Neuronal stem cell (in vitro differentiated cells): ENCODE data around the gene BMPER.

Experiments used
- DNase-seq: peaks from one replicate; pipeline ENCODE4 v3.0.0-alpha.2; 2013; ENCODE audit warnings: low spot score
- H2AFZ ChIP-seq: one replicate; pipeline ENCODE4 v1.6.1; 2013; ENCODE audit warnings: mild to moderate bottlenecking, low read length, inconsistent platforms
- H2AK5ac ChIP-seq: 2 replicates; pipeline ENCODE4 v1.6.1; 2013; ENCODE audit warnings: low read depth, mild to moderate bottlenecking, inconsistent platforms, low read length, moderate library complexity, mixed read lengths
- H2BK120ac ChIP-seq: 2 replicates; pipeline ENCODE4 v1.6.1; 2013; ENCODE audit warnings: low read depth, mild to moderate bottlenecking, inconsistent platforms, low read length, moderate library complexity, mixed read lengths
- H2BK12ac ChIP-seq: one replicate; pipeline ENCODE4 v1.6.1; 2013; ENCODE audit warnings: low read length, inconsistent platforms
- H2BK15ac ChIP-seq: 2 replicates; pipeline ENCODE4 v1.6.1; 2013; ENCODE audit warnings: mild to moderate bottlenecking, low read length, inconsistent platforms, mixed read lengths
- H2BK5ac ChIP-seq: one replicate; pipeline ENCODE4 v1.6.1; 2013; ENCODE audit warnings: inconsistent platforms, mild to moderate bottlenecking, low read length, moderate library complexity
- H3K14ac ChIP-seq: one replicate; pipeline ENCODE4 v1.6.1; 2013; ENCODE audit warnings: low read length, inconsistent platforms
- H3K18ac ChIP-seq: 2 replicates; pipeline ENCODE4 v1.6.1; 2013; ENCODE audit warnings: low read length, inconsistent platforms
- H3K23ac ChIP-seq: 2 replicates; pipeline ENCODE4 v1.6.1; 2013; ENCODE audit warnings: low read depth, mild to moderate bottlenecking, mixed read lengths, low read length, inconsistent platforms; ENCODE audit not compliant: poor library complexity
- H3K27ac ChIP-seq: replicated peaks from 3 replicates; pipeline ENCODE4 v1.5.1; 2013; ENCODE audit warnings: low read length, inconsistent platforms
- H3K27me3 ChIP-seq, 3 experiments: 2 replicates each; pipeline ENCODE4 v1.6.1; 2013; ENCODE audit warnings: low read length in 3 of 3, mild to moderate bottlenecking in 2 of 3, inconsistent platforms in 1 of 3, low read depth in 1 of 3, mixed read lengths in 1 of 3, moderate library complexity in 1 of 3; ENCODE audit not compliant: control insufficient read depth in 3 of 3, insufficient read depth in 3 of 3
- H3K36me3 ChIP-seq, 2 donors: replicated peaks in 1 of 2; 2 replicates each; pipeline ENCODE4 v1.6.1; 2013; ENCODE audit warnings: low read length in 2 of 2; ENCODE audit not compliant: control insufficient read depth in 2 of 2, insufficient read depth in 2 of 2
- H3K4ac ChIP-seq: 2 replicates; pipeline ENCODE4 v1.6.1; 2013; ENCODE audit warnings: inconsistent platforms, mild to moderate bottlenecking, low read length, moderate library complexity
- H3K4me1 ChIP-seq, 2 donors: 1 replicate in 1 of 2; 2 replicates in 1 of 2; pipeline ENCODE4 v1.6.1; 2013; ENCODE audit warnings: low read length in 2 of 2, low read depth in 1 of 2; ENCODE audit not compliant: control insufficient read depth in 2 of 2, insufficient read depth in 1 of 2
- H3K4me2 ChIP-seq: one replicate; pipeline ENCODE4 v1.6.1; 2013; ENCODE audit warnings: mild to moderate bottlenecking, low read length, inconsistent platforms; ENCODE audit not compliant: insufficient read depth, poor library complexity, severe bottlenecking
- H3K4me3 ChIP-seq, 2 donors: 2 replicates each; pipeline ENCODE4 v1.5.1; 2013; ENCODE audit warnings: low read length in 2 of 2, mild to moderate bottlenecking in 2 of 2, inconsistent platforms in 1 of 2, moderate library complexity in 1 of 2
- H3K79me1 ChIP-seq: one replicate; pipeline ENCODE4 v1.6.1; 2013; ENCODE audit warnings: low read depth, mild to moderate bottlenecking, inconsistent platforms, low read length, moderate library complexity
- H3K9ac ChIP-seq: one replicate; pipeline ENCODE4 v1.6.1; 2013; ENCODE audit warnings: mild to moderate bottlenecking, low read depth, low read length, inconsistent platforms; ENCODE audit not compliant: poor library complexity
- H3K9me3 ChIP-seq, 2 donors: replicated peaks in 1 of 2; 2 replicates each; pipeline versions ENCODE3 to v1.6.1; 2013; ENCODE audit warnings: low read length in 2 of 2, mild to moderate bottlenecking in 2 of 2, inconsistent platforms in 1 of 2, low read depth in 1 of 2, mixed read lengths in 1 of 2, moderate library complexity in 1 of 2; ENCODE audit not compliant: control insufficient read depth in 2 of 2, insufficient read depth in 1 of 2
- H4K8ac ChIP-seq: one replicate; pipeline ENCODE4 v1.6.1; 2013; ENCODE audit warnings: low read depth, mild to moderate bottlenecking, inconsistent platforms, low read length, moderate library complexity
- H4K91ac ChIP-seq: one replicate; pipeline ENCODE4 v1.6.1; 2013; ENCODE audit warnings: low read length, low read depth, mild to moderate bottlenecking, inconsistent platforms; ENCODE audit not compliant: poor library complexity
- WGBS, 2 donors: extraction: QIAGEN DNeasy Blood & Tissue Kit; methylation state at CpG; one replicate each; pipeline ENCODE4 v1.1.7; 2013; ENCODE audit warnings: missing lambda C conversion rate in 2 of 2, mixed read lengths in 1 of 2; ENCODE audit not compliant: insufficient read length in 2 of 2, insufficient replicate concordance in 1 of 2; ENCODE audit errors: extremely low coverage in 2 of 2; 5-methylcytosine and 5-hydroxymethylcytosine counted together

Gene BMPER

GRCh38 chr7:34108165-34108564 is 202.8 kb downstream of the BMPER start:
- no CpG with 5 or more reads among the region's 4 CpGs for WGBS, 2 donors

GRCh38 chr7:34109936-34110780 is 204.8 kb downstream of the BMPER start:
- no CpG with 5 or more reads among the region's 8 CpGs for WGBS, 2 donors
- no peaks in the 10 kb centered on the region for H3K36me3 ChIP-seq

More at GRCh38 chr7:34108165-34108564, 202.8 kb downstream of the BMPER start:
- Histone ChIP-seq H3K79me1 (no peaks in the 10 kb centered on the region), H2AK5ac (no peak overlapping the region), H3K23ac (no peak overlapping the region), H2BK15ac (no peak overlapping the region), H4K8ac (no peak overlapping the region), H3K4me1 (no peaks in the 10 kb centered on the region), H2AFZ (no peak overlapping the region), H3K4me2 (no peak overlapping the region), H2BK5ac (no peak overlapping the region), H3K18ac (no peak overlapping the region), H3K9ac (no peak overlapping the region), H2BK120ac (no peak overlapping the region), H3K27ac (no peak overlapping the region), H3K36me3 (no peaks in the 10 kb centered on the region), H4K91ac (no peak overlapping the region), H2BK12ac (no peak overlapping the region), H3K9me3 (no peaks in the 10 kb centered on the region), H3K27me3 (no peaks in the 10 kb centered on the region), H3K14ac (no peak overlapping the region), H3K4me3 (no peak overlapping the region), H3K4ac (no peak overlapping the region)
- DNase-seq: no peak

GRCh38 chr7:34111031-34111430 is 205.7 kb downstream of the BMPER start:
- WGBS, 2 donors: no CpG with 5 or more reads among the region's 3 CpGs
- no peak overlapping the region for H2BK15ac ChIP-seq
- no peak overlapping the region for H4K8ac ChIP-seq

More at GRCh38 chr7:34109936-34110780, 204.8 kb downstream of the BMPER start:
- H2BK12ac ChIP-seq: no peak overlapping the region
- H3K4ac ChIP-seq: no peak overlapping the region
- H3K27me3 ChIP-seq: no peaks in the 10 kb centered on the region
- no peak overlapping the region for H2AK5ac ChIP-seq
- H4K91ac ChIP-seq: no peak overlapping the region
- H2BK15ac ChIP-seq: no peak overlapping the region
- no peaks in the 10 kb centered on the region for H3K9me3 ChIP-seq
- no peak overlapping the region for H2BK5ac ChIP-seq
- H3K27ac ChIP-seq: no peak overlapping the region
- no peak overlapping the region for H3K4me3 ChIP-seq
- no peak overlapping the region for H2BK120ac ChIP-seq
- H3K4me1 ChIP-seq: no peaks in the 10 kb centered on the region
- no peak overlapping the region for H3K23ac ChIP-seq
- no peak overlapping the region for H3K14ac ChIP-seq
- no peaks in the 10 kb centered on the region for H3K79me1 ChIP-seq
- H3K4me2 ChIP-seq: no peak overlapping the region
- no peak overlapping the region for H4K8ac ChIP-seq
- no peak overlapping the region for H3K9ac ChIP-seq
- H3K18ac ChIP-seq: no peak overlapping the region
- DNase-seq: no peak
- no peak overlapping the region for H2AFZ ChIP-seq

GRCh38 chr7:34115503-34115902 is 210.2 kb downstream of the BMPER start:
- no peak overlapping the region for H3K23ac ChIP-seq
- no peak overlapping the region for H3K4ac ChIP-seq
- H2BK120ac ChIP-seq: no peak overlapping the region
- no peak overlapping the region for H4K8ac ChIP-seq
- H3K27ac ChIP-seq: no peak overlapping the region
- H4K91ac ChIP-seq: no peak overlapping the region
- WGBS, 2 donors: no CpG with 5 or more reads among the region's 1 CpG
- no peak overlapping the region for H3K14ac ChIP-seq
- no peaks in the 10 kb centered on the region for H3K4me1 ChIP-seq
- no peaks in the 10 kb centered on the region for H3K9me3 ChIP-seq
- no peaks in the 10 kb centered on the region for H3K36me3 ChIP-seq
- no peak overlapping the region for H2BK5ac ChIP-seq
- H2BK15ac ChIP-seq: no peak overlapping the region
- no peak overlapping the region for H3K9ac ChIP-seq
- no peak overlapping the region for H2AK5ac ChIP-seq
- H3K27me3 ChIP-seq: no peaks in the 10 kb centered on the region
- H3K4me2 ChIP-seq: no peak overlapping the region
- no peak overlapping the region for H3K18ac ChIP-seq
- DNase-seq: no peak
- no peak overlapping the region for H3K4me3 ChIP-seq
- H3K79me1 ChIP-seq: no peaks in the 10 kb centered on the region
- H2BK12ac ChIP-seq: no peak overlapping the region
- H2AFZ ChIP-seq: no peak overlapping the region

More at GRCh38 chr7:34111031-34111430, 205.7 kb downstream of the BMPER start:
- no peaks in the 10 kb centered on the region for H3K36me3 ChIP-seq
- no peak overlapping the region for H3K4me3 ChIP-seq
- no peak overlapping the region for H2BK5ac ChIP-seq
- H3K9ac ChIP-seq: no peak overlapping the region
- no peaks in the 10 kb centered on the region for H3K27me3 ChIP-seq
- H3K4me1 ChIP-seq: no peaks in the 10 kb centered on the region
- no peak overlapping the region for H3K23ac ChIP-seq
- no peak overlapping the region for H3K4ac ChIP-seq
- no peak overlapping the region for H3K14ac ChIP-seq
- no peak overlapping the region for H2BK120ac ChIP-seq
- no peak overlapping the region for H2AFZ ChIP-seq
- H3K27ac ChIP-seq: no peak overlapping the region
- H2BK12ac ChIP-seq: no peak overlapping the region
- no peak for DNase-seq
- H3K9me3 ChIP-seq: no peaks in the 10 kb centered on the region
- no peak overlapping the region for H3K4me2 ChIP-seq
- no peak overlapping the region for H4K91ac ChIP-seq
- no peak overlapping the region for H3K18ac ChIP-seq
- no peaks in the 10 kb centered on the region for H3K79me1 ChIP-seq
- no peak overlapping the region for H2AK5ac ChIP-seq
